GM08714 (cell line): Measurements from ENCODE around the gene KIN.
"Not testable (repeated sequence)": the region's sequence is repeated elsewhere in the genome, so short reads cannot be mapped to it uniquely, and the experiment has no call there.

Experiments
- H3K4me3 ChIP-seq: fragments of 200-500 bp; sonication (Bioruptor generic); 2 replicates; pipeline ENCODE4 v1.5.1; 2014; ENCODE audit warnings: mild to moderate bottlenecking, low read length, inconsistent platforms
- ZNF274 ChIP-seq: IDR thresholded peaks from 2 replicates; pipeline ENCODE4 v1.6.1; 2012; ENCODE audit warnings: mild to moderate bottlenecking, low read depth, low read length

KIN gene

GRCh38 chr10:7718685-7719084 lies 69.1 kb downstream of the KIN start:
- H3K4me3 ChIP-seq, result no peak overlapping the region
- no peak for TF ChIP-seq ZNF274

GRCh38 chr10:7717767-7718166 lies 70.0 kb downstream of the KIN start:
- TF ChIP-seq ZNF274, result no peak
- no peak overlapping the region for H3K4me3 ChIP-seq

- no peak overlapping the region for H3K4me3 ChIP-seq
- TF ChIP-seq ZNF274, result no peak
These were observed 72.3 kb downstream of the KIN start for GRCh38 chr10:7715515-7715914.

GRCh38 chr10:7711075-7711474 lies 76.7 kb downstream of the KIN start:
- not testable (repeated sequence) for H3K4me3 ChIP-seq

- H3K4me3 ChIP-seq, result no peak overlapping the region
- TF ChIP-seq ZNF274, result no peak
These were observed 77.3 kb downstream of the KIN start for GRCh38 chr10:7710446-7710845.

- no peak for TF ChIP-seq ZNF274
- H3K4me3 ChIP-seq, result no peak overlapping the region
These were observed 79.0 kb downstream of the KIN start for GRCh38 chr10:7708832-7709231.

- no peak for TF ChIP-seq ZNF274
- no peak overlapping the region for H3K4me3 ChIP-seq
These were observed 79.8 kb downstream of the KIN start for GRCh38 chr10:7707858-7708622.

- no peak overlapping the region for H3K4me3 ChIP-seq
- no peak for TF ChIP-seq ZNF274
These were observed 80.7 kb downstream of the KIN start for GRCh38 chr10:7707102-7707501.

- H3K4me3 ChIP-seq, result no peak overlapping the region
- no peak for TF ChIP-seq ZNF274
These were observed 81.2 kb downstream of the KIN start for GRCh38 chr10:7706534-7707073.

- no peak overlapping the region for H3K4me3 ChIP-seq
- TF ChIP-seq ZNF274, result no peak
These were observed 82.5 kb downstream of the KIN start for GRCh38 chr10:7705341-7705740.

GRCh38 chr10:7704071-7705016 lies 83.4 kb downstream of the KIN start:
- TF ChIP-seq ZNF274, result no peak
- H3K4me3 ChIP-seq, result no peak overlapping the region

GRCh38 chr10:7703140-7703539 lies 84.7 kb downstream of the KIN start, which contains the start of gene ITIH2:
Gene ITIH2 (plus strand): TSS chr10:7703316. CDS start chr10:7703435, 119 bp downstream.
- no peak within 1 kb of the TSS for H3K4me3 ChIP-seq
- no peak for TF ChIP-seq ZNF274

- no peak for TF ChIP-seq ZNF274
- H3K4me3 ChIP-seq, result no peak overlapping the region
These were observed 85.4 kb downstream of the KIN start for GRCh38 chr10:7702288-7702812.

- no peak for TF ChIP-seq ZNF274
These were observed 86.5 kb downstream of the KIN start for GRCh38 chr10:7701158-7701742.

More at GRCh38 chr10:7701158-7701742, 86.5 kb downstream of the KIN start:
- H3K4me3 ChIP-seq, result no peak overlapping the region
